Heart right ventricle (tissue), 16 donors: ENCODE measurements around the gene RAB27B. TPM values are rescaled to one million over a fixed set of nuclear protein-coding genes. Genes with fewer than 3 reads are reported as not detected.

ENCODE experiments used
- ATAC-seq, 8 donors: fragments of 200-7000 bp; cut with Tn5 transposase; one replicate each; pipeline ENCODE4 v1.9.1; 2020; ENCODE audit warnings: mild to moderate bottlenecking in 8 of 8, moderate library complexity in 8 of 8, moderate number of reproducible peaks in 1 of 8
- DNase-seq, 2 donors: peaks; one replicate each; pipeline ENCODE4 v3.0.0-alpha.2; 2020
- H3K27ac ChIP-seq, 10 donors: fragments of 200-600 bp; sonication (generic) in 2 of 10; one replicate each; pipeline versions ENCODE4 v1.5.0 to v1.8.0; 2020 to 2022; ENCODE audit warnings: mild to moderate bottlenecking in 3 of 10
- H3K27me3 ChIP-seq, 7 donors: fragments of 200-600 bp; one replicate each; pipeline ENCODE4 v1.8.0; 2021 to 2022; ENCODE audit warnings: mild to moderate bottlenecking in 2 of 7
- H3K36me3 ChIP-seq, 9 donors: fragments of 200-600 bp; sonication (generic) in 1 of 9; one replicate each; pipeline versions ENCODE4 v1.5.0 to v1.8.0; 2020 to 2022; ENCODE audit warnings: mild to moderate bottlenecking in 2 of 9
- H3K4me1 ChIP-seq, 9 donors: fragments of 200-600 bp; sonication (generic) in 1 of 9; one replicate each; pipeline versions ENCODE4 v1.5.0 to v1.8.0; 2020 to 2022; ENCODE audit warnings: mild to moderate bottlenecking in 4 of 9
- H3K4me3 ChIP-seq, 10 donors: fragments of 200-600 bp; sonication (generic) in 2 of 10; one replicate each; pipeline versions ENCODE4 v1.5.0 to v1.8.0; 2020 to 2022; ENCODE audit warnings: mild to moderate bottlenecking in 7 of 10, moderate library complexity in 2 of 10
- H3K9me3 ChIP-seq, 11 donors: fragments of 200-600 bp in 10 of 11; sonication (generic) in 2 of 11; one replicate each; pipeline versions ENCODE4 v1.5.0 to v1.8.0; 2013 to 2022; ENCODE audit warnings: mild to moderate bottlenecking in 2 of 11, control low read depth in 1 of 11, moderate library complexity in 1 of 11
- WGBS, 2 donors: extraction: QIAGEN DNeasy Blood & Tissue Kit; methylation state at CpG; one replicate each; pipeline ENCODE4 v1.1.7; 2013; ENCODE audit warnings: inconsistent platforms in 1 of 2; 5-methylcytosine and 5-hydroxymethylcytosine counted together
- intact Hi-C, 10 donors: fragments of 100-400 bp; cut with DNase I; formaldehyde crosslinking; loops; one replicate each; pipeline versions ENCODE4 v1.11.1 to v1.14.2; 2022
- polyA plus RNA-seq, 2 donors: library from polyadenylated mRNA; stranded (reverse); fragments of 200-250 nt; gene quantifications; one replicate each; pipeline ENCODE4 v1.2.3, GENCODE V29; 2013
- total RNA-seq, 10 donors: library from RNA; stranded (reverse); fragmentation: NEBNext Ultra II Directional in 3 of 10; extraction: Animal tissue kit (Norgen Biotek cat#: 25700) in 3 of 10; gene quantifications; one replicate each; pipeline versions ENCODE4 v1.2.1 to v1.2.4, GENCODE V29; 2021 to 2023
- TF ChIP-seq, protein P1 (sequence below), 9 donors: fragments of 200-600 bp; sonication (generic) in 2 of 9; IDR thresholded peaks; one replicate each; pipeline versions ENCODE4 v1.5.0 to v1.8.0; 2021 to 2022; ENCODE audit warnings: antibody characterized with exemption in 9 of 9, mild to moderate bottlenecking in 5 of 9, moderate library complexity in 1 of 9
- donor health status: Arrhythmogenic right ventricular cardiomyopathy.
- donor health status: ischemic (EF 13 %, LVEDD 7.1; RV severe dilation, severe dysfunction).
- donor health status: healthy with polysubstance abuse.
- donor health status: DM: no; HTN: yes; CAD: no.
- donor health status: DM: no; HTN: no; CAD: no.
- donor health status: ischemic (EF 25% LVEDD 6.9; RV normal size, moderate dysfunction).
- donor health status: ischemic (EF 25% LVEDD 5.7; RV mildly dilated, moderate dysfunction).
- donor health status: healthy.
- donor health status: DM: yes; HTN: yes; CAD: no.
- donor health status: Ischemic cardiomyopathy.
- donor health status: ischemic (EF 35%, LVEDD 5.7; RV mildly dilated, moderate dysfunction).
- donor health status: nonischemic (EF 11% LVEDD 7.7; RV severe dilation, severe dysfunction).
- donor health status: DM: yes; HTN: yes; CAD: no.
- donor health status: PGD.
- donor health status: ischemic (EF 29% LVEDD 5.4; RV normal size, mild dysfunction).
- donor health status: nonischemic (EF 23%, LVEDD 6.1; RV moderate dilation, normal function).

The RAB27B gene
- total and polyA plus RNA-seq, 12 donors, result 0.02 to 0.86 (median 0.07) TPM; not detected in 2

DNA sequence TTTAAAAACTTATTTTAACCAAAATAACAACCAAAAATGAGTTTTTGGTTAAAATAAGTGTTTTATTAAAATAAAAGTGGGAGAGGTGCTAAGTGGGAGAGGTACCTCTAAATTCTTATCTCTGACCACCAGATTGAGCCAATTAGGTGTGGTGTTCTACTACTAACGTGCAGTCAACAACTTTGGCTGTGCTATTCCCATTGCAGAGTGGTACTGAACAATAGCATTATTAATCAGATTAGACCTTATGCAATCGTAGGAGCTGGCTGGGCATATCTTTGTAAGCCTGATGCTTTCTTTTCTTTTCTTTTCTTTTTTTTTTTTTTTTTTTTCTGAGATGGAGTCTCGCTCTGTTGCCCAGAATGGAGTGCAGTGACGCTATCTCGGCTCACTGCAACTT, 38.9 kb downstream of the RAB27B start:
- Histone ChIP-seq H3K4me1 (no peaks in the 10 kb centered on the region), H3K36me3 (no peaks in the 10 kb centered on the region), H3K9me3 (peaks cover 0 to 4% (median 0%) of the 10 kb centered on the region in 11 donors), H3K27ac (no peak overlapping the region), H3K27me3 (no peaks in the 10 kb centered on the region), H3K4me3 (no peak overlapping the region)
- no peak for ATAC-seq
- TF ChIP-seq, protein P1, sequence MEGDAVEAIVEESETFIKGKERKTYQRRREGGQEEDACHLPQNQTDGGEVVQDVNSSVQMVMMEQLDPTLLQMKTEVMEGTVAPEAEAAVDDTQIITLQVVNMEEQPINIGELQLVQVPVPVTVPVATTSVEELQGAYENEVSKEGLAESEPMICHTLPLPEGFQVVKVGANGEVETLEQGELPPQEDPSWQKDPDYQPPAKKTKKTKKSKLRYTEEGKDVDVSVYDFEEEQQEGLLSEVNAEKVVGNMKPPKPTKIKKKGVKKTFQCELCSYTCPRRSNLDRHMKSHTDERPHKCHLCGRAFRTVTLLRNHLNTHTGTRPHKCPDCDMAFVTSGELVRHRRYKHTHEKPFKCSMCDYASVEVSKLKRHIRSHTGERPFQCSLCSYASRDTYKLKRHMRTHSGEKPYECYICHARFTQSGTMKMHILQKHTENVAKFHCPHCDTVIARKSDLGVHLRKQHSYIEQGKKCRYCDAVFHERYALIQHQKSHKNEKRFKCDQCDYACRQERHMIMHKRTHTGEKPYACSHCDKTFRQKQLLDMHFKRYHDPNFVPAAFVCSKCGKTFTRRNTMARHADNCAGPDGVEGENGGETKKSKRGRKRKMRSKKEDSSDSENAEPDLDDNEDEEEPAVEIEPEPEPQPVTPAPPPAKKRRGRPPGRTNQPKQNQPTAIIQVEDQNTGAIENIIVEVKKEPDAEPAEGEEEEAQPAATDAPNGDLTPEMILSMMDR (IDR thresholded peaks at IDR 0.05), result no peak
- no peak for DNase-seq
- intact Hi-C loops, result no loop called here
- 86 to 89% methylated on average over 5 of the region's 5 CpGs for WGBS, 2 donors

DNA sequence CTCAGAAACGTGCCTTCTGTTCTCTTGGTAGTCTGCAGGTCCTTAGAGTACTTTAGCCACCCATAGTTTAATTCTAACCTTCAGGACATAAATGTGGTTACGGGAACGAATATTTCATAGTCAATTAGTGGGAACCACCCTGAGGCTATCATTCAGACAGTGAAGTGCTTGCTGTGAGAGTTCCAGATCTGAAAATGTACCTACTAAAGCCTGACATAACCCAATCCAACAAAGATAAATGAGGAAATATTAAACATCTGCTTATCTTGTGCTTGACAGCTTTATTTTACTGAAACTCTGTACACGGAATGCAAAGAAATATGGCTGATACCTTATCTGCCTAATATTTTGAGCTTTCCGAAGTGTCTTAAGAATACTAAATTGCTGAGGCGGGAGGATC, 43.0 kb downstream of the RAB27B start:
- Histone ChIP-seq H3K4me1 (no peaks in the 10 kb centered on the region), H3K36me3 (no peaks in the 10 kb centered on the region), H3K9me3 (peaks cover 0 to 4% (median 0%) of the 10 kb centered on the region in 11 donors), H3K27me3 (no peaks in the 10 kb centered on the region), H3K4me3 (no peak overlapping the region), H3K27ac (no peak overlapping the region)
- no peak for DNase-seq
- intact Hi-C loops, result no loop called here
- WGBS, 2 donors, result 67 to 72% methylated on average over 6 of the region's 6 CpGs
- no peak for ATAC-seq
- TF ChIP-seq, protein P1 (IDR thresholded peaks at IDR 0.05), result no peak

DNA sequence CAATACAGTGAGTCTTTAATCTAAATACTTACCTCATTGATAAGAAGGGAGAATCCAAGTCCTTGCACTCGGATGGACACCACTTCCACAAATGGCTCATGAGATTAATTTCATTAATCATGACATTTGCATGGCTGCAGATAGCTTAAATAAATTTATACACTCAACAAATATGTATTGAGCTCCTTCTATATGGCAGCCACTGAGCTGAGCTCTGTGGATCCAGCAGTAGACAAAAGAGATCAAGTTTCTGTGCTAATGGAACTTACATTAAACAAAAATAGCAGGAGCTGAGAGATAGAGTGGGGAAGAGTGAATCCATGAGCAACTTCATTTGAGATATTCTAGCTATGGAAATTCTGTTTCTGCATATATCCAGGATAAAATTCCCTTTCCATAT, 44.4 kb downstream of the RAB27B start:
- H3K9me3 ChIP-seq, result no peaks in the 10 kb centered on the region
- no peaks in the 10 kb centered on the region for H3K36me3 ChIP-seq
- ATAC-seq (no peak), DNase-seq (no peak)
- 73 to 74% methylated on average over 1 of the region's 1 CpG for WGBS, 2 donors
- TF ChIP-seq, protein P1 (IDR thresholded peaks at IDR 0.05), result no peak
- no peaks in the 10 kb centered on the region for H3K27me3 ChIP-seq
- no peak overlapping the region for H3K4me3 ChIP-seq
- intact Hi-C loops, result no loop called here
- H3K4me1 ChIP-seq, result no peaks in the 10 kb centered on the region
- H3K27ac ChIP-seq, result no peak overlapping the region

DNA sequence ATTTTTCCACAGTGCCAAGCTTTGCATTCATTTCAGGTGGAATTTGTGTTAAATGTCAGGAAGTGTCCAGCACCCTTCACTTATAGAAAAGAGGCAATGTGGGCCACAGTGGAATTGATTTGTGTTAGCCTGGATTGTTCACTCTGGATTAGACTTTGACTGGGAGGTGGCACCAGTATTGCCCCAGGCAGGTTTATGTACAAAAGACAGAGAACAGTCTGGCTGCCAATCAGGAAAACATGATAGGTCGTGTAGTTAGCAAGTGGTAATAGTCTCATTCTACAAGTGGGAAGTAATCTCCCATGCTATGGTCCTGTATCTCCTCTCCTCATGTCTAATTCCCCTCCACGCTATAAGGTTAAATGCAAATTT, 45.6 kb downstream of the RAB27B start:
- WGBS, 2 donors, result 62 to 75% methylated on average over 2 of the region's 2 CpGs
- Histone ChIP-seq H3K27ac (no peak overlapping the region), H3K9me3 (peaks cover 0 to 4% (median 0%) of the 10 kb centered on the region in 11 donors), H3K4me1 (no peaks in the 10 kb centered on the region), H3K27me3 (no peaks in the 10 kb centered on the region), H3K36me3 (no peaks in the 10 kb centered on the region), H3K4me3 (no peak overlapping the region)
- TF ChIP-seq, protein P1 (IDR thresholded peaks at IDR 0.05), result no peak
- ATAC-seq (no peak), DNase-seq (no peak)
- intact Hi-C loops, result no loop called here
